Measurements from ENCODE around the gene ACER3. TPM values are rescaled to one million over a fixed set of nuclear protein-coding genes. Genes with fewer than 3 reads are reported as not detected.

Gene ACER3
- total RNA-seq, 1 donor from 2014 or later: 17.3 TPM

- no peak for DNase-seq (ENCODE audit: low spot score)
- Mint-ChIP-seq H3K27ac (ENCODE audit: unreplicated experiment) (no peak overlapping the region), H3K4me3 (ENCODE audit: unreplicated experiment) (no peak overlapping the region), H3K9me3 (ENCODE audit: unreplicated experiment) (no peaks in the 10 kb centered on the region), H3K27me3 (ENCODE audit: unreplicated experiment) (no peaks in the 10 kb centered on the region), H3K4me1 (ENCODE audit: unreplicated experiment) (peaks cover 9% of the 10 kb centered on the region), H3K36me3 (ENCODE audit: low read depth, unreplicated experiment) (no peaks in the 10 kb centered on the region)
- TF ChIP-seq, protein P1, sequence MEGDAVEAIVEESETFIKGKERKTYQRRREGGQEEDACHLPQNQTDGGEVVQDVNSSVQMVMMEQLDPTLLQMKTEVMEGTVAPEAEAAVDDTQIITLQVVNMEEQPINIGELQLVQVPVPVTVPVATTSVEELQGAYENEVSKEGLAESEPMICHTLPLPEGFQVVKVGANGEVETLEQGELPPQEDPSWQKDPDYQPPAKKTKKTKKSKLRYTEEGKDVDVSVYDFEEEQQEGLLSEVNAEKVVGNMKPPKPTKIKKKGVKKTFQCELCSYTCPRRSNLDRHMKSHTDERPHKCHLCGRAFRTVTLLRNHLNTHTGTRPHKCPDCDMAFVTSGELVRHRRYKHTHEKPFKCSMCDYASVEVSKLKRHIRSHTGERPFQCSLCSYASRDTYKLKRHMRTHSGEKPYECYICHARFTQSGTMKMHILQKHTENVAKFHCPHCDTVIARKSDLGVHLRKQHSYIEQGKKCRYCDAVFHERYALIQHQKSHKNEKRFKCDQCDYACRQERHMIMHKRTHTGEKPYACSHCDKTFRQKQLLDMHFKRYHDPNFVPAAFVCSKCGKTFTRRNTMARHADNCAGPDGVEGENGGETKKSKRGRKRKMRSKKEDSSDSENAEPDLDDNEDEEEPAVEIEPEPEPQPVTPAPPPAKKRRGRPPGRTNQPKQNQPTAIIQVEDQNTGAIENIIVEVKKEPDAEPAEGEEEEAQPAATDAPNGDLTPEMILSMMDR (IDR thresholded peaks at IDR 0.05; ENCODE audit: unreplicated experiment): no peak
Observed at GRCh38 chr11:76837696-76838677, 22.7 kb upstream of the ACER3 start.

GRCh38 chr11:76838678-76839068 lies 22.0 kb upstream of the ACER3 start:
- no peaks in the 10 kb centered on the region for H3K36me3 Mint-ChIP-seq (ENCODE audit: low read depth, unreplicated experiment)
- DNase-seq (ENCODE audit: low spot score): peak; percentile 56
- no peak overlapping the region for H3K4me3 Mint-ChIP-seq (ENCODE audit: unreplicated experiment)
- H3K4me1 Mint-ChIP-seq (ENCODE audit: unreplicated experiment): peaks cover 9% of the 10 kb centered on the region
- H3K9me3 Mint-ChIP-seq (ENCODE audit: unreplicated experiment): no peaks in the 10 kb centered on the region
- TF ChIP-seq, protein P1 (IDR thresholded peaks at IDR 0.05; ENCODE audit: unreplicated experiment): no peak
- H3K27me3 Mint-ChIP-seq (ENCODE audit: unreplicated experiment): no peaks in the 10 kb centered on the region
- H3K27ac Mint-ChIP-seq (ENCODE audit: unreplicated experiment): peak overlapping the region; percentile 37

- Mint-ChIP-seq H3K4me3 (ENCODE audit: unreplicated experiment) (no peak overlapping the region), H3K36me3 (ENCODE audit: low read depth, unreplicated experiment) (no peaks in the 10 kb centered on the region), H3K27ac (ENCODE audit: unreplicated experiment) (no peak overlapping the region), H3K4me1 (ENCODE audit: unreplicated experiment) (peaks cover 9% of the 10 kb centered on the region), H3K9me3 (ENCODE audit: unreplicated experiment) (no peaks in the 10 kb centered on the region), H3K27me3 (ENCODE audit: unreplicated experiment) (no peaks in the 10 kb centered on the region)
- TF ChIP-seq, protein P1 (IDR thresholded peaks at IDR 0.05; ENCODE audit: unreplicated experiment): no peak
- DNase-seq (ENCODE audit: low spot score): no peak
Observed at GRCh38 chr11:76839311-76839710, 21.4 kb upstream of the ACER3 start.

GRCh38 chr11:76841923-76842452 lies 18.7 kb upstream of the ACER3 start:
- no peak overlapping the region for H3K4me3 Mint-ChIP-seq (ENCODE audit: unreplicated experiment)
- no peak for DNase-seq (ENCODE audit: low spot score)
- H3K4me1 Mint-ChIP-seq (ENCODE audit: unreplicated experiment): peaks cover 9% of the 10 kb centered on the region
- no peaks in the 10 kb centered on the region for H3K36me3 Mint-ChIP-seq (ENCODE audit: low read depth, unreplicated experiment)
- H3K27me3 Mint-ChIP-seq (ENCODE audit: unreplicated experiment): no peaks in the 10 kb centered on the region
- H3K9me3 Mint-ChIP-seq (ENCODE audit: unreplicated experiment): no peaks in the 10 kb centered on the region
- no peak overlapping the region for H3K27ac Mint-ChIP-seq (ENCODE audit: unreplicated experiment)
- TF ChIP-seq, protein P1 (IDR thresholded peaks at IDR 0.05; ENCODE audit: unreplicated experiment): no peak

DNA sequence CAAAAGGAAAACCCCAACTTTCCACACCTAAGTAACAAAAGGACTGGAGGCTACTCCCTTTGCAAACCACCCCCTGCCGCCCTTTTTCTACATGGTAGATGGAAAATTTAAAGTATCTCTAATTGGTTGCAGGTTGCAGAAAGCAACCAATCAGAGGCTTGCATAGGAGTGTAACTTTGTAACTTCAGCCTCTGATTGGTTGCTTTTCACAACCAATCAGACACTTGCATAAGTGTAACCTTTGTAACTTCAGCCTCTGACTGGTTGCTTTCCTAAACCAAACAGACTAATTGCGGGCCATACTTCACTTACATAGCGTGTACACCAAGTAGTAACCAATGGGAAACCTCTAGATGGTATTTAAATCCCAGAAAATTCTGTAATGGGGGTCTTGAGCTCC lies 16.8 kb upstream of the ACER3 start:
- H3K4me1 Mint-ChIP-seq (ENCODE audit: unreplicated experiment): peaks cover 6% of the 10 kb centered on the region
- H3K27ac Mint-ChIP-seq (ENCODE audit: unreplicated experiment): no peak overlapping the region
- H3K27me3 Mint-ChIP-seq (ENCODE audit: unreplicated experiment): no peaks in the 10 kb centered on the region
- TF ChIP-seq, protein P1 (IDR thresholded peaks at IDR 0.05; ENCODE audit: unreplicated experiment): no peak
- no peaks in the 10 kb centered on the region for H3K36me3 Mint-ChIP-seq (ENCODE audit: low read depth, unreplicated experiment)
- no peak overlapping the region for H3K4me3 Mint-ChIP-seq (ENCODE audit: unreplicated experiment)
- DNase-seq (ENCODE audit: low spot score): no peak
- H3K9me3 Mint-ChIP-seq (ENCODE audit: unreplicated experiment): no peaks in the 10 kb centered on the region

All from endothelial cell (in vitro differentiated cells).